HL-60 (cell line): ENCODE results near the gene OPHN1.
"Not testable (repeated sequence)": the region's sequence is repeated elsewhere in the genome, so short reads cannot be mapped to it uniquely, and the experiment has no call there.

Experiments used
- DNase-seq, 2 experiments: peaks; one replicate each; pipeline ENCODE4 v3.0.0-alpha.2; 2010 to 2020; ENCODE audit warnings: low read depth in 1 of 2, low spot score in 1 of 2
- H3K27ac ChIP-seq: fragments of 250-450 bp; sonication (Bioruptor Pico); replicated peaks from 2 replicates; pipeline ENCODE4 v1.5.1; 2020; ENCODE audit warnings: mild to moderate bottlenecking, moderate library complexity
- H3K27me3 ChIP-seq: fragments of 250-450 bp; sonication (Bioruptor Pico); 2 replicates; pipeline ENCODE4 v1.5.1; 2021; ENCODE audit warnings: mild to moderate bottlenecking, moderate library complexity; ENCODE audit not compliant: insufficient read depth, poor library complexity, severe bottlenecking
- H3K4me3 ChIP-seq: replicated peaks from 2 replicates; pipeline ENCODE4 v1.5.1; 2011; ENCODE audit warnings: mild to moderate bottlenecking, control low read depth, low read length; ENCODE audit not compliant: insufficient read depth
- GABPA ChIP-seq: IDR thresholded peaks from 2 replicates; pipeline ENCODE4 v1.6.1; 2012; ENCODE audit warnings: low read depth
- POLR2AphosphoS5 ChIP-seq: IDR thresholded peaks from 2 replicates; pipeline ENCODE4 v1.6.1; 2012; ENCODE audit warnings: low read depth
- SPI1 ChIP-seq: IDR thresholded peaks from 2 replicates; pipeline ENCODE4 v1.6.1; 2012; ENCODE audit warnings: low read depth, mild to moderate bottlenecking, borderline replicate concordance
- TF ChIP-seq, protein P1 (sequence below): IDR thresholded peaks from one replicate; pipeline ENCODE4 v1.5.1; 2011; ENCODE audit warnings: low read length, control low read depth, inconsistent platforms; ENCODE audit not compliant: insufficient read depth
- TF ChIP-seq, protein P2 (sequence below): IDR thresholded peaks from 2 replicates; pipeline ENCODE4 v1.6.1; 2012; ENCODE audit warnings: low read depth; ENCODE audit not compliant: insufficient replicate concordance

OPHN1 gene

DNA sequence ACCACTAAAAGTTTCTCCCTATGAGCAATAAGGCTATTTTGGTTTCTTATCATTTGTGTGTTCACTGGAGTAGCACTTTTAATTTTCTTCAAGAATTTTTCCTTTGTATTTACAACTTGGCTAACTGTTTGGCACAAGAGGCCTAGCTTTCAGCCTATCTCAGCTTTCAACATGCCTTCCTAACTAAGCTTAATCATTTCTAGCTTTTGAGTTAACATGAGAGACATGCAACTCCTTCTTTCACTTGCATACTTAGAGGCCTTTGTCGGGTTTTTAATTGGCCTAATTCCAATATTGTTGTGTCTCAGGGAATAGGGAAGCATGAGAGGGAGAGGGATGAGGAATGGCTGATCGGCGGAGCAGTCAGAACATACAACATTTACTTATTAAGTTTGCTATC is 349.8 kb downstream of the OPHN1 start:
- Histone ChIP-seq H3K27ac (no peak overlapping the region), H3K27me3 (no peaks in the 10 kb centered on the region), H3K4me3 (no peak overlapping the region)
- no peak for DNase-seq
- TF ChIP-seq, protein P1, sequence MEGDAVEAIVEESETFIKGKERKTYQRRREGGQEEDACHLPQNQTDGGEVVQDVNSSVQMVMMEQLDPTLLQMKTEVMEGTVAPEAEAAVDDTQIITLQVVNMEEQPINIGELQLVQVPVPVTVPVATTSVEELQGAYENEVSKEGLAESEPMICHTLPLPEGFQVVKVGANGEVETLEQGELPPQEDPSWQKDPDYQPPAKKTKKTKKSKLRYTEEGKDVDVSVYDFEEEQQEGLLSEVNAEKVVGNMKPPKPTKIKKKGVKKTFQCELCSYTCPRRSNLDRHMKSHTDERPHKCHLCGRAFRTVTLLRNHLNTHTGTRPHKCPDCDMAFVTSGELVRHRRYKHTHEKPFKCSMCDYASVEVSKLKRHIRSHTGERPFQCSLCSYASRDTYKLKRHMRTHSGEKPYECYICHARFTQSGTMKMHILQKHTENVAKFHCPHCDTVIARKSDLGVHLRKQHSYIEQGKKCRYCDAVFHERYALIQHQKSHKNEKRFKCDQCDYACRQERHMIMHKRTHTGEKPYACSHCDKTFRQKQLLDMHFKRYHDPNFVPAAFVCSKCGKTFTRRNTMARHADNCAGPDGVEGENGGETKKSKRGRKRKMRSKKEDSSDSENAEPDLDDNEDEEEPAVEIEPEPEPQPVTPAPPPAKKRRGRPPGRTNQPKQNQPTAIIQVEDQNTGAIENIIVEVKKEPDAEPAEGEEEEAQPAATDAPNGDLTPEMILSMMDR, result no peak
- TF ChIP-seq POLR2AphosphoS5 (no peak), GABPA (no peak), SPI1 (no peak)
- TF ChIP-seq, protein P2, sequence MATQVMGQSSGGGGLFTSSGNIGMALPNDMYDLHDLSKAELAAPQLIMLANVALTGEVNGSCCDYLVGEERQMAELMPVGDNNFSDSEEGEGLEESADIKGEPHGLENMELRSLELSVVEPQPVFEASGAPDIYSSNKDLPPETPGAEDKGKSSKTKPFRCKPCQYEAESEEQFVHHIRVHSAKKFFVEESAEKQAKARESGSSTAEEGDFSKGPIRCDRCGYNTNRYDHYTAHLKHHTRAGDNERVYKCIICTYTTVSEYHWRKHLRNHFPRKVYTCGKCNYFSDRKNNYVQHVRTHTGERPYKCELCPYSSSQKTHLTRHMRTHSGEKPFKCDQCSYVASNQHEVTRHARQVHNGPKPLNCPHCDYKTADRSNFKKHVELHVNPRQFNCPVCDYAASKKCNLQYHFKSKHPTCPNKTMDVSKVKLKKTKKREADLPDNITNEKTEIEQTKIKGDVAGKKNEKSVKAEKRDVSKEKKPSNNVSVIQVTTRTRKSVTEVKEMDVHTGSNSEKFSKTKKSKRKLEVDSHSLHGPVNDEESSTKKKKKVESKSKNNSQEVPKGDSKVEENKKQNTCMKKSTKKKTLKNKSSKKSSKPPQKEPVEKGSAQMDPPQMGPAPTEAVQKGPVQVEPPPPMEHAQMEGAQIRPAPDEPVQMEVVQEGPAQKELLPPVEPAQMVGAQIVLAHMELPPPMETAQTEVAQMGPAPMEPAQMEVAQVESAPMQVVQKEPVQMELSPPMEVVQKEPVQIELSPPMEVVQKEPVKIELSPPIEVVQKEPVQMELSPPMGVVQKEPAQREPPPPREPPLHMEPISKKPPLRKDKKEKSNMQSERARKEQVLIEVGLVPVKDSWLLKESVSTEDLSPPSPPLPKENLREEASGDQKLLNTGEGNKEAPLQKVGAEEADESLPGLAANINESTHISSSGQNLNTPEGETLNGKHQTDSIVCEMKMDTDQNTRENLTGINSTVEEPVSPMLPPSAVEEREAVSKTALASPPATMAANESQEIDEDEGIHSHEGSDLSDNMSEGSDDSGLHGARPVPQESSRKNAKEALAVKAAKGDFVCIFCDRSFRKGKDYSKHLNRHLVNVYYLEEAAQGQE, result no peak

DNA sequence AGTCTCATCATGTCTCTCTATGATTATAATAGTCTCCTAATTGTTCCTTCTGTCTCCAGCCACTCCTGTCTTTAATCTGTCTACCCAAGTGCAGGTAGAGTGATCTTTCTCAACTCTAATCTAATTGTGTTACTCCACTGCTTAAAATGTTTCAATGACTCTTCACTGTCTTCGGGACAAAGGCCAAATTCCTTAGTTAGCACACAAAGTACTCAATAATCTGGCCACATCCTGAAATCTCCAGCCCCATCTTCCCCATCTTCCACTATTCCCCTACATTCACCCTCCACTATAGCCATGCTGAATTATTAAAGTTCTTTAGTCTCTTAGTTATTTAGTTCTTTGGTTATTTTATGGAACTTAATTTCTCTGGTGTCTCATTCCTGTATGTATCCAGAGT is 353.3 kb downstream of the OPHN1 start:
- H3K27ac ChIP-seq, result no peak overlapping the region
- no peak overlapping the region for H3K4me3 ChIP-seq
- H3K27me3 ChIP-seq, result no peaks in the 10 kb centered on the region
- no peak for DNase-seq
- TF ChIP-seq GABPA, result no peak
- TF ChIP-seq POLR2AphosphoS5, result no peak
- TF ChIP-seq, protein P1, result no peak
- TF ChIP-seq SPI1, result no peak
- TF ChIP-seq, protein P2, result no peak

DNA sequence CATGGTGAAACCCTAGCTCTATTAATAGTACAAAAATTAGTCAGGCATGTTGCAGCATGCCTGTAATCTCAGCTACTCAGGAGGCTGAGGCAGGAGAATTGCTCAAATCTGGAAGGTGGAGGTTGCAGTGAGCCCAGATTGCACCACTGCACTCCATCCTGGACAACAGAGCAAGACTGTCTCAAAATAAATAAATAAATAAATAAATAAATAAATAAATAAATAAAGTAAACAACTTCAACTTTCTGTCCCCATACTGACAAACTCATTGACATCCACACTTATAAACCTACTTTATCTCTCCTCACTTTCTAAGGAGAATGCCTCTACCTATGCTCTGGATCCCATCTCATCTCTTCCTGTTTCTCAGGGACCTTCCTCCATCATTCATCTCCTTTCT is 354.5 kb downstream of the OPHN1 start:
- DNase-seq, H3K27me3 ChIP-seq, H3K27ac ChIP-seq, H3K4me3 ChIP-seq: not testable (repeated sequence)

DNA sequence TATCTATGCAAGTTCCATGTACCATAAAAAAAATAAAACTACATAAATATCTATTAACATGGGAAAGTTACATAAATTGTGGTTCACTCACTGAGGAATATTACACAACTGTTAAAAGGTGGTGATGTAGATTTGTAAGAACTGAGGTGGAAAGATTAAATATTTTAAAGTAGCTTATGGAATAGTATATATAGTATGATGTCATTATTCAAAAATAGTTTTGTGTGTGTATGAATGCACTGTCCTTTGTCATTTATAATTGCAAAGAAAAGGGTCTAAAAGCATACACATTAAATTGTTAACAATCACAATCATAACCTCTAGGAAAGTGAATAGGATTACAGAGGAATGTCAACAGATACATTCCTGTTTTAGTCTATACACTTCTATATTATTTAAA is 355.9 kb downstream of the OPHN1 start:
- no peak for DNase-seq
- TF ChIP-seq, protein P1, result no peak
- TF ChIP-seq, protein P2, result no peak
- TF ChIP-seq SPI1 (no peak), POLR2AphosphoS5 (no peak), GABPA (no peak)
- Histone ChIP-seq H3K4me3 (no peak overlapping the region), H3K27ac (no peak overlapping the region), H3K27me3 (no peaks in the 10 kb centered on the region)
